ENCODE results near the gene CAV1.
"Not testable (repeated sequence)": the region's sequence is repeated elsewhere in the genome, so short reads cannot be mapped to it uniquely, and the experiment has no call there.

Gene CAV1

GRCh38 chr7:116524609-116525297 lies at the start of gene CAV1:
TSS of gene CAV1 (plus strand) at chr7:116525036. CDS start at chr7:116525063, 27 bp downstream.
- DNase-seq, result peak; percentile 49

GRCh38 chr7:116477625-116478024 lies 47.2 kb upstream of the CAV1 start:
- DNase-seq, result no peak

GRCh38 chr7:116478834-116479233 lies 46.0 kb upstream of the CAV1 start:
- no peak for DNase-seq

GRCh38 chr7:116483271-116483942 lies 41.4 kb upstream of the CAV1 start:
- DNase-seq, result no peak

GRCh38 chr7:116484389-116484788 lies 40.4 kb upstream of the CAV1 start:
- DNase-seq, result not testable (repeated sequence)

GRCh38 chr7:116487907-116488521 lies 36.8 kb upstream of the CAV1 start:
- no peak for DNase-seq

GRCh38 chr7:116490351-116490750 lies 34.5 kb upstream of the CAV1 start:
- DNase-seq, result no peak

- DNase-seq, result no peak
Observed at GRCh38 chr7:116491887-116492653, 32.8 kb upstream of the CAV1 start.

- no peak for DNase-seq
Observed at GRCh38 chr7:116492654-116493109, 32.2 kb upstream of the CAV1 start.

- DNase-seq, result no peak
Observed at GRCh38 chr7:116493449-116493848, 31.4 kb upstream of the CAV1 start.

GRCh38 chr7:116494472-116494871 lies 30.4 kb upstream of the CAV1 start:
- DNase-seq, result no peak

- no peak for DNase-seq
Observed at GRCh38 chr7:116495736-116496135, 29.1 kb upstream of the CAV1 start.

- DNase-seq, result no peak
Observed at GRCh38 chr7:116496653-116497052, 28.2 kb upstream of the CAV1 start.

GRCh38 chr7:116497708-116498107 lies 27.1 kb upstream of the CAV1 start:
- no peak for DNase-seq

- peak; percentile 5 for DNase-seq
Observed at GRCh38 chr7:116499168-116500077, 25.4 kb upstream of the CAV1 start, which contains the start of gene CAV2. TSS of gene CAV2 (plus strand) at chr7:116499738. CDS start at chr7:116499782, 44 bp downstream.

- DNase-seq, result peak; percentile 21
Observed at GRCh38 chr7:116500078-116500853, 24.6 kb upstream of the CAV1 start.

GRCh38 chr7:116501425-116502167 lies 23.2 kb upstream of the CAV1 start:
- DNase-seq, result no peak

GRCh38 chr7:116502201-116503096 lies 22.4 kb upstream of the CAV1 start:
- no peak for DNase-seq

- no peak for DNase-seq
Observed at GRCh38 chr7:116503835-116504234, 21.0 kb upstream of the CAV1 start.

Data from CD4-positive, alpha-beta T cell treated with Interleukin-6 for 4 hours (primary cell).